Osteocyte (in vitro differentiated cells): ENCODE data around the gene GOLGA8A. TPM values are rescaled to one million over a fixed set of nuclear protein-coding genes. Genes with fewer than 3 reads are reported as not detected.
"Not testable (repeated sequence)": the region's sequence is repeated elsewhere in the genome, so short reads cannot be mapped to it uniquely, and the experiment has no call there.

Experiments
- DNase-seq: peaks from one replicate; pipeline ENCODE4 v3.0.0; 2021; ENCODE audit warnings: mixed read lengths; ENCODE audit not compliant: unreplicated experiment; ENCODE audit errors: extremely low spot score
- H3K27ac Mint-ChIP-seq: one replicate; pipeline ENCODE4 v1.8.0; 2021; ENCODE audit warnings: mild to moderate bottlenecking, mixed read lengths; ENCODE audit not compliant: unreplicated experiment
- H3K27me3 Mint-ChIP-seq: one replicate; pipeline ENCODE4 v1.8.0; 2021; ENCODE audit warnings: mixed read lengths; ENCODE audit not compliant: unreplicated experiment
- H3K36me3 Mint-ChIP-seq: one replicate; pipeline ENCODE4 v1.8.0; 2021; ENCODE audit warnings: mixed read lengths; ENCODE audit not compliant: unreplicated experiment
- H3K4me1 Mint-ChIP-seq: one replicate; pipeline ENCODE4 v1.8.0; 2021; ENCODE audit warnings: mixed read lengths; ENCODE audit not compliant: unreplicated experiment
- H3K4me3 Mint-ChIP-seq: one replicate; pipeline ENCODE4 v1.8.0; 2021; ENCODE audit warnings: mild to moderate bottlenecking, moderate library complexity, mixed read lengths; ENCODE audit not compliant: unreplicated experiment
- H3K9me3 Mint-ChIP-seq: one replicate; pipeline ENCODE4 v1.8.0; 2021; ENCODE audit warnings: mixed read lengths; ENCODE audit not compliant: unreplicated experiment
- total RNA-seq: library from RNA; stranded (reverse); gene quantifications from 2 replicates; pipeline ENCODE4 v1.2.1, GENCODE V29; 2021

The GOLGA8A gene
- total RNA-seq, 1 donor from 2014 or later, result 121 TPM

DNA sequence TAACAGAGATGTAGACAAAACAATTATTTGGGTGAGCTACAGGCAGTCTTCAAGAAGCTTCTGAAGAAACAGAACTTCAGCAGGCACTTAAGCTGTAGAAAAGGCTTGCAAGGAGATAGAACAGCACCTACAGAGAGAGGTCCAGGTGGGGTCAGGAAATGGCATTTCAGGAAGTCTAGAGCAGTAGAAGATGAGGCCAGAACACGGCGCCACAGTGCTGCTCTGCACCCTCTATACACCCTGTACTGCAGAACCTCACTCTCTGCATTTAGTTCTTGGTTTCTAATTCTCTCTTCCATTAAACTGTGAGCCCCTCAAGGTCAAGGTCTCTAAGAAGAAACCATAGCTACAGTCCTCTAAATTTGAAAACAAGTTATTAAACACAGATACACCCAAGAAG is 44.6 kb downstream of the GOLGA8A start:
- H3K4me3 Mint-ChIP-seq, DNase-seq, H3K27ac Mint-ChIP-seq, H3K36me3 Mint-ChIP-seq, H3K4me1 Mint-ChIP-seq, H3K9me3 Mint-ChIP-seq, H3K27me3 Mint-ChIP-seq: not testable (repeated sequence)

- H3K4me1 Mint-ChIP-seq, H3K36me3 Mint-ChIP-seq, DNase-seq, H3K9me3 Mint-ChIP-seq, H3K4me3 Mint-ChIP-seq, H3K27ac Mint-ChIP-seq, H3K27me3 Mint-ChIP-seq: not testable (repeated sequence)
These were observed 48.0 kb downstream of the GOLGA8A start for GRCh38 chr15:34389594-34390086.

Other genes with a start within 250 kb of the GOLGA8A start
- gene KATNBL1, start 227.7 kb downstream of the GOLGA8A start, total RNA-seq, result 39.1 and 42.7 TPM in 2 replicates
- gene EMC4, start 212.8 kb downstream of the GOLGA8A start, total RNA-seq, result 108 and 112 TPM in 2 replicates
- 52.3 and 58.7 TPM in 2 replicates for gene SLC12A6, start 100.0 kb downstream of the GOLGA8A start, total RNA-seq
- 200 and 205 TPM in 2 replicates for gene NOP10, start 94.7 kb downstream of the GOLGA8A start, total RNA-seq
- not detected in 2 replicates for gene NUTM1, start 94.5 kb downstream of the GOLGA8A start, total RNA-seq
- 49.0 and 56.0 TPM in 2 replicates for gene LPCAT4, start 70.6 kb downstream of the GOLGA8A start, total RNA-seq
- gene GOLGA8B, start 145.8 kb upstream of the GOLGA8A start, total RNA-seq, result 59.7 and 69.6 TPM in 2 replicates